ENCODE results near the gene TVP23A. TPM values are rescaled to one million over a fixed set of nuclear protein-coding genes. Genes with fewer than 3 reads are reported as not detected.
"Not testable (repeated sequence)": the region's sequence is repeated elsewhere in the genome, so short reads cannot be mapped to it uniquely, and the experiment has no call there.

The TVP23A gene
- total and polyA plus RNA-seq, 10 of the 15 experiments (the other 5 are each of a cell fraction or from before 2014, with no cell fraction given): 1.1 to 6.4 (median 2.2) TPM

GRCh38 chr16:10831894-10832886 lies 13.6 kb upstream of the TVP23A start:
- TF ChIP-seq MEF2B (IDR thresholded peaks at IDR 0.05; ENCODE audit: partially characterized antibody, poor library complexity, severe bottlenecking) (peak; percentile 44), BMI1 (IDR thresholded peaks at IDR 0.05; ENCODE audit: borderline replicate concordance) (no peak), EED (IDR thresholded peaks at IDR 0.05; ENCODE audit: low read depth) (peak; percentile 35; the same call in 1 of the 2 replicates)
- ChIA-PET RAD21 (ENCODE audit: unreplicated experiment) (interaction anchor here (0.8 to 5.3 kb wide), 12 partner anchors 11 to 88 kb away, joined by 3 to 39 read pairs (median 6); partner anchors contain the start of genes CIITA and NUBP1), POLR2A (interaction anchor here (0.6 to 3.6 kb wide), 15 partner anchors 10 to 115 kb away, joined by 3 to 25 read pairs (median 4); partner anchors contain the start of gene CIITA), CTCF (interaction anchor here (0.8 to 2.1 kb wide), 9 partner anchors 9 to 95 kb away, joined by 3 to 8 read pairs (median 4); no protein-coding TSS in a partner anchor), SMC1A (ENCODE audit: uncharacterized antibody, unreplicated experiment) (interaction anchor here (0.7 to 8.3 kb wide), 15 partner anchors 9 to 317 kb away, joined by 3 to 75 read pairs (median 6); partner anchors contain the start of gene CIITA)
- 29% methylated on average over 10 of the region's 10 CpGs for WGBS (ENCODE audit: insufficient coverage, insufficient replicate concordance, low lambda C conversion rate, missing lambda C conversion rate)
- DNase-seq (ENCODE audit: low read depth, low spot score) (no peak), ATAC-seq (peak; percentile 44), FAIRE-seq (no peak)
- Histone ChIP-seq H3K79me2 (ENCODE audit: control insufficient read depth, insufficient read depth, low read length) (no peaks in the 10 kb centered on the region), H3K9ac (ENCODE audit: control insufficient read depth, insufficient read depth, low read length) (peak overlapping the region; percentile 34; the same call in 1 of the 2 replicates), H3K4me2 (ENCODE audit: control insufficient read depth, insufficient read depth) (0 out of 2 replicates have a peak overlapping the region, but pooled peaks have one; percentile 3), H3K27ac (ENCODE audit: control insufficient read depth, insufficient read depth) (peak overlapping the region; percentile 51), H3K27me3 (replicated peaks in 1 of 2; ENCODE audit: control insufficient read depth in 2 of 2, insufficient read depth in 2 of 2, low read length in 1 of 2) (no peaks in the 10 kb centered on the region), H3K4me1 (ENCODE audit: control insufficient read depth, insufficient read depth, low read length) (peaks cover 61% of the 10 kb centered on the region), H2AFZ (ENCODE audit: control insufficient read depth, low read depth, low read length) (peak overlapping the region; percentile 28; the same call in 1 of the 2 replicates), H3K4me3 (no peak overlapping the region), H3K36me3 (ENCODE audit: control insufficient read depth in 2 of 2, insufficient read depth in 2 of 2, low read length in 1 of 2) (no peaks in the 10 kb centered on the region), H4K20me1 (ENCODE audit: control insufficient read depth, insufficient read depth) (no peaks in the 10 kb centered on the region), H3K9me3 (replicated peaks; ENCODE audit: control insufficient read depth, insufficient read depth, low read length) (peaks cover 5% of the 10 kb centered on the region)
- intact Hi-C loops (cut with micrococcal nuclease; ENCODE audit: unreplicated experiment): loop anchor here (2.0 to 10.0 kb wide), 2 partner anchors 57 to 83 kb away; no protein-coding TSS in a partner anchor
- in situ Hi-C loops (cut with MboI): no loop called here
- BruUV-seq (replicated peaks): no TSS peak

- H4K20me1 ChIP-seq (ENCODE audit: control insufficient read depth, insufficient read depth); BruUV-seq (replicated peaks); H3K4me2 ChIP-seq (ENCODE audit: control insufficient read depth, insufficient read depth); in situ Hi-C loops (cut with MboI); FAIRE-seq; H3K27ac ChIP-seq (ENCODE audit: control insufficient read depth, insufficient read depth); H3K9ac ChIP-seq (ENCODE audit: control insufficient read depth, insufficient read depth, low read length); H3K79me2 ChIP-seq (ENCODE audit: control insufficient read depth, insufficient read depth, low read length); H3K9me3 ChIP-seq (replicated peaks; ENCODE audit: control insufficient read depth, insufficient read depth, low read length); H3K4me3 ChIP-seq; H3K27me3 ChIP-seq (replicated peaks in 1 of 2; ENCODE audit: control insufficient read depth in 2 of 2, insufficient read depth in 2 of 2, low read length in 1 of 2); H2AFZ ChIP-seq (ENCODE audit: control insufficient read depth, low read depth, low read length); DNase-seq (ENCODE audit: low read depth, low spot score); H3K36me3 ChIP-seq (ENCODE audit: control insufficient read depth in 2 of 2, insufficient read depth in 2 of 2, low read length in 1 of 2); ATAC-seq: not testable (repeated sequence)
- CTCF ChIA-PET: interaction anchor here (1.5 kb wide), 1 partner anchor 9 kb away, joined by 4 read pairs; no protein-coding TSS in a partner anchor
- RAD21 ChIA-PET (ENCODE audit: unreplicated experiment): interaction anchor here (1.9 kb wide), 2 partner anchors 9 to 38 kb away, joined by 5 read pairs; no protein-coding TSS in a partner anchor
- POLR2A ChIA-PET: interaction anchor here (2.1 kb wide), 1 partner anchor 10 kb away, joined by 13 read pairs; no protein-coding TSS in a partner anchor
- intact Hi-C loops (cut with micrococcal nuclease; ENCODE audit: unreplicated experiment): loop anchor here (10.0 kb wide), 1 partner anchor 85 kb away; no protein-coding TSS in a partner anchor
- SMC1A ChIA-PET (ENCODE audit: uncharacterized antibody, unreplicated experiment): interaction anchor here (1.1 to 8.3 kb wide), 3 partner anchors 9 to 94 kb away, joined by 3 to 62 read pairs (median 6); partner anchors contain the start of gene CIITA
- peaks cover 47% of the 10 kb centered on the region for H3K4me1 ChIP-seq (ENCODE audit: control insufficient read depth, insufficient read depth, low read length)
- peak; percentile 46; the same call in 1 of the 2 replicates for TF ChIP-seq ZNF687 (IDR thresholded peaks at IDR 0.05)
Observed at GRCh38 chr16:10830240-10830639, 11.6 kb upstream of the TVP23A start.
